ENCODE measurements around the gene ZNF516. TPM values are rescaled to one million over a fixed set of nuclear protein-coding genes. Genes with fewer than 3 reads are reported as not detected.

ZNF516 gene
- total RNA-seq, 6 experiments from 2014 or later, result 10.2 to 16.0 (median 13.7) TPM

GRCh38 chr18:76432970-76433767, 61.9 kb downstream of the ZNF516 start:
- Histone ChIP-seq H3K36me3 (peaks cover 0 to 6% (median 0%) of the 10 kb centered on the region in 4 donors), H3K27ac (no peak overlapping the region), H3K4me1 (no peaks in the 10 kb centered on the region), H3K9me3 (no peaks in the 10 kb centered on the region), H3K4me3 (no peak overlapping the region), H3K27me3 (no peaks in the 10 kb centered on the region)
- WGBS (ENCODE audit: insufficient coverage, low coverage, low lambda C conversion rate, missing lambda C conversion rate), result 96% methylated on average over 18 of the region's 25 CpGs
- ATAC-seq (no peak), DNase-seq (no peak)
- no peak for TF ChIP-seq POLR2A (IDR thresholded peaks at IDR 0.05)
- TF ChIP-seq CTCF (IDR thresholded peaks at IDR 0.05), result no peak
- intact Hi-C loops (cut with DNase I), result no loop called here

GRCh38 chr18:76432274-76432755, 62.7 kb downstream of the ZNF516 start:
- no peak overlapping the region for H3K27ac ChIP-seq
- TF ChIP-seq CTCF (IDR thresholded peaks at IDR 0.05) (no peak), POLR2A (IDR thresholded peaks at IDR 0.05) (no peak)
- DNase-seq (no peak), ATAC-seq (no peak)
- no peaks in the 10 kb centered on the region for H3K4me1 ChIP-seq
- no peaks in the 10 kb centered on the region for H3K9me3 ChIP-seq
- intact Hi-C loops (cut with DNase I), result no loop called here
- H3K27me3 ChIP-seq, result no peaks in the 10 kb centered on the region
- H3K36me3 ChIP-seq, result peaks cover 0 to 6% (median 0%) of the 10 kb centered on the region in 4 donors
- WGBS (ENCODE audit: insufficient coverage, low coverage, low lambda C conversion rate, missing lambda C conversion rate), result 100% methylated on average over 1 of the region's 10 CpGs
- no peak overlapping the region for H3K4me3 ChIP-seq

- Histone ChIP-seq H3K9me3 (no peaks in the 10 kb centered on the region), H3K27me3 (no peaks in the 10 kb centered on the region), H3K27ac (no peak overlapping the region), H3K4me1 (no peaks in the 10 kb centered on the region), H3K4me3 (no peak overlapping the region), H3K36me3 (peaks cover 0 to 6% (median 0%) of the 10 kb centered on the region in 4 donors)
- ATAC-seq (no peak), DNase-seq (no peak)
- intact Hi-C loops (cut with DNase I), result no loop called here
- no peak for TF ChIP-seq POLR2A (IDR thresholded peaks at IDR 0.05)
- no peak for TF ChIP-seq CTCF (IDR thresholded peaks at IDR 0.05)
- 100% methylated on average over 1 of the region's 29 CpGs for WGBS (ENCODE audit: insufficient coverage, low coverage, low lambda C conversion rate, missing lambda C conversion rate)
Measured at GRCh38 chr18:76431437-76432273, 63.4 kb downstream of the ZNF516 start.

GRCh38 chr18:76430636-76431035, 64.4 kb downstream of the ZNF516 start:
- Histone ChIP-seq H3K9me3 (no peaks in the 10 kb centered on the region), H3K27me3 (no peaks in the 10 kb centered on the region), H3K27ac (no peak overlapping the region), H3K4me1 (no peaks in the 10 kb centered on the region), H3K4me3 (no peak overlapping the region), H3K36me3 (peaks cover 0 to 6% (median 0%) of the 10 kb centered on the region in 4 donors)
- intact Hi-C loops (cut with DNase I), result no loop called here
- WGBS (ENCODE audit: insufficient coverage, low coverage, low lambda C conversion rate, missing lambda C conversion rate), result 75% methylated on average over 4 of the region's 4 CpGs
- ATAC-seq (no peak), DNase-seq (no peak)
- TF ChIP-seq CTCF (IDR thresholded peaks at IDR 0.05) (no peak), POLR2A (IDR thresholded peaks at IDR 0.05) (no peak)
